Glutamatergic neuron (in vitro differentiated cells): ENCODE data around the gene CACFD1. TPM values are rescaled to one million over a fixed set of nuclear protein-coding genes. Genes with fewer than 3 reads are reported as not detected.

Experiments
- DNase-seq: peaks from one replicate; pipeline ENCODE4 v3.0.0; 2022
- H3K27ac Mint-ChIP-seq: one replicate; pipeline ENCODE4 v1.8.0; 2020; ENCODE audit warnings: mild to moderate bottlenecking, mixed read lengths, inconsistent platforms; ENCODE audit not compliant: unreplicated experiment
- H3K27me3 Mint-ChIP-seq: one replicate; pipeline ENCODE4 v1.8.0; 2020; ENCODE audit warnings: mild to moderate bottlenecking, moderate library complexity, mixed read lengths, inconsistent platforms; ENCODE audit not compliant: unreplicated experiment
- H3K36me3 Mint-ChIP-seq: one replicate; pipeline ENCODE4 v1.8.0; 2020; ENCODE audit warnings: mild to moderate bottlenecking, mixed read lengths, inconsistent platforms; ENCODE audit not compliant: unreplicated experiment
- H3K4me1 Mint-ChIP-seq: one replicate; pipeline ENCODE4 v1.8.0; 2020; ENCODE audit warnings: mild to moderate bottlenecking, low read depth, mixed read lengths, inconsistent platforms; ENCODE audit not compliant: unreplicated experiment
- H3K4me3 Mint-ChIP-seq: one replicate; pipeline ENCODE4 v1.8.0; 2020; ENCODE audit warnings: mild to moderate bottlenecking, mixed read lengths, inconsistent platforms; ENCODE audit not compliant: unreplicated experiment
- H3K9me3 Mint-ChIP-seq: one replicate; pipeline ENCODE4 v1.8.0; 2020; ENCODE audit warnings: mild to moderate bottlenecking, moderate library complexity, mixed read lengths, inconsistent platforms; ENCODE audit not compliant: unreplicated experiment
- total RNA-seq: library from RNA; stranded (reverse); fragmentation: NEBNext Ultra II Directional; extraction: Animal tissue kit (Norgen Biotek cat#: 25700); gene quantifications from one replicate; pipeline ENCODE4 v1.2.1, GENCODE V29; 2021; ENCODE audit not compliant: unreplicated experiment
- TF ChIP-seq, protein P1 (sequence below): fragments of 200-600 bp; sonication (generic); IDR thresholded peaks from one replicate; pipeline ENCODE4 v1.5.0; 2021; ENCODE audit not compliant: partially characterized antibody, unreplicated experiment

Gene CACFD1
- total RNA-seq, 1 donor from 2014 or later = 45.4 TPM

- peaks cover 3% of the 10 kb centered on the region for H3K27me3 Mint-ChIP-seq
- peaks cover 15% of the 10 kb centered on the region for H3K4me1 Mint-ChIP-seq
- H3K9me3 Mint-ChIP-seq = peaks cover 5% of the 10 kb centered on the region
- no peak overlapping the region for H3K4me3 Mint-ChIP-seq
- no peaks in the 10 kb centered on the region for H3K36me3 Mint-ChIP-seq
- no peak overlapping the region for H3K27ac Mint-ChIP-seq
- TF ChIP-seq, protein P1, sequence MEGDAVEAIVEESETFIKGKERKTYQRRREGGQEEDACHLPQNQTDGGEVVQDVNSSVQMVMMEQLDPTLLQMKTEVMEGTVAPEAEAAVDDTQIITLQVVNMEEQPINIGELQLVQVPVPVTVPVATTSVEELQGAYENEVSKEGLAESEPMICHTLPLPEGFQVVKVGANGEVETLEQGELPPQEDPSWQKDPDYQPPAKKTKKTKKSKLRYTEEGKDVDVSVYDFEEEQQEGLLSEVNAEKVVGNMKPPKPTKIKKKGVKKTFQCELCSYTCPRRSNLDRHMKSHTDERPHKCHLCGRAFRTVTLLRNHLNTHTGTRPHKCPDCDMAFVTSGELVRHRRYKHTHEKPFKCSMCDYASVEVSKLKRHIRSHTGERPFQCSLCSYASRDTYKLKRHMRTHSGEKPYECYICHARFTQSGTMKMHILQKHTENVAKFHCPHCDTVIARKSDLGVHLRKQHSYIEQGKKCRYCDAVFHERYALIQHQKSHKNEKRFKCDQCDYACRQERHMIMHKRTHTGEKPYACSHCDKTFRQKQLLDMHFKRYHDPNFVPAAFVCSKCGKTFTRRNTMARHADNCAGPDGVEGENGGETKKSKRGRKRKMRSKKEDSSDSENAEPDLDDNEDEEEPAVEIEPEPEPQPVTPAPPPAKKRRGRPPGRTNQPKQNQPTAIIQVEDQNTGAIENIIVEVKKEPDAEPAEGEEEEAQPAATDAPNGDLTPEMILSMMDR = no peak
- DNase-seq = no peak
Observed at GRCh38 chr9:133457233-133457632, 2.5 kb upstream of the CACFD1 start.

- Mint-ChIP-seq H3K4me1 (peaks cover 18% of the 10 kb centered on the region), H3K36me3 (no peaks in the 10 kb centered on the region), H3K4me3 (no peak overlapping the region), H3K27me3 (peaks cover 6% of the 10 kb centered on the region), H3K9me3 (peaks cover 8% of the 10 kb centered on the region), H3K27ac (no peak overlapping the region)
- TF ChIP-seq, protein P1 = no peak
- no peak for DNase-seq
Observed at GRCh38 chr9:133457748-133458147, 2.0 kb upstream of the CACFD1 start.

DNA sequence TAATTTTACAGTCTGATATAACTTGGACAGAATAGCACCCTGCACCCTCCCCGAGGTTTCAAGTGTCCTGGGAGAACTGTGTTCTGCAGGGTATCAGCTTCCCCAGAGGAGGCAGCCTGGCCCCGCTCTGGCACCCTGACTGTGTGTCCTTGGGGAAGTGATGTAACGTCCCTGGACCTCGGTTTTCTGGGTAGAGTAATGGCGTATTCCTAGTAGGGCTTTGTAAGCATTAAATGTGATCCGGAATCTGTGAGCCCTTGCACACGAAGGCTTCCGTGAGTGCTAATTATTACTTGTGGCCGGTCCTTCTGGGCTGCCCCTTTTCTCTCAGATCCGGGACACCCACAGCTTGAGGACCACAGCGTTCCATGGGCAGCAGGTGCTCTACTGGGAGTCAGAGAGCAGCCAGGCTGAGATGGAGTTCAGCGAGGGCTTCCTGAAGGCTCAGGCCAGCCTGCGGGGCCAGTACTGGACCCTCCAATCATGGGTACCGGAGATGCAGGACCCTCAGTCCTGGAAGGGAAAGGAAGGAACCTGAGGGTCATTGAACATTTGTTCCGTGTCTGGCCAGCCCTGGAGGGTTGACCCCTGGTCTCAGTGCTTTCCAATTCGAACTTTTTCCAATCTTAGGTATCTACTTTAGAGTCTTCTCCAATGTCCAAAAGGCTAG lies 1.0 kb upstream of the CACFD1 start:
- Mint-ChIP-seq H3K9me3 (peaks cover 11% of the 10 kb centered on the region), H3K4me1 (peaks cover 20% of the 10 kb centered on the region), H3K36me3 (no peaks in the 10 kb centered on the region)

DNA sequence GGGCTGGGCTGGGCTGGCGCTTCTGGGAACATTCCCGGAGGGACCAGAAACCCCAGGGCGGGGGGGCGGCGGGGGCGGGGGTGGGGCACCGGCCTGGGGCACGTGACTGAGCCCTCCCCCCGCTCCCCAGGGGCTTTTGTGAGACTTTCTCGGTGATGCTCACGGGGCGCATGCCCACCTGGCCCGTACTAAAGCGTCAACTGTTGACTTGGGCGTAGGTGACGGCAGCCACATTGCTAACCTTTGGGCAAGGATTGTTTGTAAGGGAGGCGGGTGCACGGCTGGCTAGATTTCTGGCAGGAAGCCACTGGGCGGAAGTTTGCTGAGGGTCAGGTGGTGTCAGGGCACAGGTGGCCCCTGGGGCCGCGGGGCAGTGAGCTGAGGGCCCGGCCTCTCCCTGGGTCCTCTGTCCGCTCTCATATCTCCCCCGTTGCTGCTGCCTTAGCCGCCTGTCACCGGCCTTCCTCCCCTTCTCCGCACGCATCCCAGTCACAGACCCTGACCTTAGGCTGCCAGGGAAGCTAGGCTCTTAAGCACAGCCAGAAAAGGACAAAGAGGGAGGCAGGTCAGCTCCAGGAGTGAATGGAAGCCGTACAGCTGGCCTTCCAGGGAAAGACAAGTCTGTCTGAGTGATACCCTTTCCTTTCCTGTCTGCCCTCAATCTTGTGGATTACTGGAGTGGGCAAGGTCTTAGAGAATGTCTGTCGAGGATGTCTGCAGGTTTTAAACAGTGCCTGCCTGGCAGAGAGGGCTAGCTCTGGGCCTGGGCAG lies 812 bp downstream of the CACFD1 start:
- H3K27ac Mint-ChIP-seq = peak overlapping the region; percentile 93
- H3K36me3 Mint-ChIP-seq = no peaks in the 10 kb centered on the region
- H3K27me3 Mint-ChIP-seq = peaks cover 11% of the 10 kb centered on the region
- peak overlapping the region; percentile 92 for H3K4me3 Mint-ChIP-seq
- H3K9me3 Mint-ChIP-seq = peaks cover 13% of the 10 kb centered on the region
- TF ChIP-seq, protein P1 = no peak
- DNase-seq = no peak
- H3K4me1 Mint-ChIP-seq = peaks cover 29% of the 10 kb centered on the region

More for the DNA sequence above, 1.0 kb upstream of the CACFD1 start:
- Mint-ChIP-seq H3K4me3 (peak overlapping the region; percentile 69), H3K27ac (peak overlapping the region; percentile 17), H3K27me3 (peaks cover 9% of the 10 kb centered on the region)
- DNase-seq = no peak
- TF ChIP-seq, protein P1 = no peak

GRCh38 chr9:133461975-133462374 lies 2.2 kb downstream of the CACFD1 start:
- DNase-seq = no peak
- H3K4me1 Mint-ChIP-seq = peaks cover 36% of the 10 kb centered on the region
- peak overlapping the region; percentile 93 for H3K27ac Mint-ChIP-seq
- TF ChIP-seq, protein P1 = no peak
- H3K9me3 Mint-ChIP-seq = peaks cover 16% of the 10 kb centered on the region
- H3K36me3 Mint-ChIP-seq = no peaks in the 10 kb centered on the region
- peaks cover 11% of the 10 kb centered on the region for H3K27me3 Mint-ChIP-seq
- peak overlapping the region; percentile 92 for H3K4me3 Mint-ChIP-seq
